ENCODE measurements around the gene SCGB2A2.

SCGB2A2 gene

DNA sequence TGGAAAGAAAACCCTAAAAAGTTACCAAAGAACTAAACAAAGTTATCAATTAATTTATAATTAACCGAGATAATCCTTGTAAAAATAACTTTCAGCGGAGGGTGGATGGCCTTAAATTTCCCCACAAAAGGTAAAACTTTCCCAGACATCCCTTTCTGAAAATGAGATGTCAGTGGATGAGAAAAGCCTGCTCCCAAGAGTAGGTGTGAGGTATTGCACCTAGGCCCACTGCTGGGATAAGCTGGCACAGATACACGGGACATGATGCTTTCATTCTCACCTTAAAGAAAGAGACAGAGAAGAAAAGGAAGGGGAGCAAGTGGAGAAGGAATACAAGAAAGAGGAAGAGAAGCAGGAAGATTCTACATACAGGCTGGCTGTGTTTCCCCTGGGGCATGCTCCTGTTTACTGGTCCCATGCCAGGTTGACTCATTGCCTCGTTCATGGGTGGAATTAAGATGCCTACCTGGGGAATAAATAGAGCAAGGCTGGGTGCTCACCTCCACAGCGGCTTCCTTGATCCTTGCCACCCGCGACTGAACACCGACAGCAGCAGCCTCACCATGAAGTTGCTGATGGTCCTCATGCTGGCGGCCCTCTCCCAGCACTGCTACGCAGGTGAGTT lies at the start of gene SCGB2A2:
Gene SCGB2A2 (plus strand): TSS at position 505 of the 625 bp plus-strand sequence. CDS start 59 bp downstream, at position 564.
- no peak for DNase-seq (ENCODE audit: low read depth in 1 of 2, low spot score in 1 of 2)

- DNase-seq (ENCODE audit: low read depth in 1 of 2, low spot score in 1 of 2), result no peak
These were observed 48.5 kb upstream of the SCGB2A2 start for GRCh38 chr11:62221498-62221897.

DNA sequence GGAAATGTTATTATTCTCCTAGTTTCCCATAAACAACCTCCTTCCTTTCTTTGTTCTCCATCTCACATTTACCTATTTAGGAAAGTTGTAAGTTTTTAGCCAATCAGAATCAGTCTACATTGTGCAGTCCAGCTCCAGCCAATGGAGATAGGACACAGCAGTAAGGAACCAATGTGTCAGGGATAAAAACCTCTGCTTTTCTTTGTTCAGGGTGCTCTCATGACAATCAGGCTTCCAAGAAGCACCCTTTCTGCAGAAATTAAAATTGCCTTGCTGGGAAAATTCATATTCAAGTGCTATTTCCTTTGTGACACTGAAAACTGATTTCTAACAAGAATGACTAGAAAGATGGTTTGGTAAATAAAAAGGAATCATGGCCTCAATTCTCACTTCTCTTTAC lies 46.9 kb upstream of the SCGB2A2 start:
- no peak for DNase-seq (ENCODE audit: low read depth in 1 of 2, low spot score in 1 of 2)

GRCh38 chr11:62233730-62234129 lies 36.2 kb upstream of the SCGB2A2 start:
- DNase-seq (ENCODE audit: low read depth in 1 of 2, low spot score in 1 of 2), result no peak

- DNase-seq (ENCODE audit: low read depth in 1 of 2, low spot score in 1 of 2), result no peak
These were observed 33.8 kb upstream of the SCGB2A2 start for GRCh38 chr11:62236187-62236586.

- DNase-seq (ENCODE audit: low read depth in 1 of 2, low spot score in 1 of 2), result no peak
These were observed 32.5 kb upstream of the SCGB2A2 start for GRCh38 chr11:62237499-62237898.

GRCh38 chr11:62238151-62238550 lies 31.8 kb upstream of the SCGB2A2 start:
- no peak for DNase-seq (ENCODE audit: low read depth in 1 of 2, low spot score in 1 of 2)

DNA sequence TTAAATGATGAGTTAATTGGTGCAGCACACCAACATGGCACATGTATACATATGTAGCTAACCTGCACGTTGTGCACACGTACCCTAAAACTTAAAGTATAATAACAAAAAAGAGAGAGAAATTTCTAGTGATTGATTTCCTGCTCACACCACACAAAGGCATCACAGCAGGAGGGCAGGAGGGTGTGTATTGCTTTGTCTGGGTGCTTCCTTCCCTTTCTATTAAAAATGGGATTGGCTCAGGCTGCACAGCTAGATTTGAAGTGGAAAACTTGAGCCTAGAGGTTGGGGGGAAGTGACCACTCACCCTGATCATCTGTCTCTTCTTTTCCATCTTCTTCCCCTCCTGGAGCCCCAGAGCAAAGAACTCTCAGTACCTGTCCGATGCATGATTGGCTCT lies 28.9 kb upstream of the SCGB2A2 start:
- no peak for DNase-seq (ENCODE audit: low read depth in 1 of 2, low spot score in 1 of 2)

- no peak for DNase-seq (ENCODE audit: low read depth in 1 of 2, low spot score in 1 of 2)
These were observed 27.9 kb upstream of the SCGB2A2 start, which contains the start of gene SCGB1D2 for GRCh38 chr11:62242021-62242420. Gene SCGB1D2 (plus strand): TSS chr11:62242239. CDS start chr11:62242308, 69 bp downstream.

GRCh38 chr11:62245271-62245753 lies 24.6 kb upstream of the SCGB2A2 start:
- no peak for DNase-seq (ENCODE audit: low read depth in 1 of 2, low spot score in 1 of 2)

DNA sequence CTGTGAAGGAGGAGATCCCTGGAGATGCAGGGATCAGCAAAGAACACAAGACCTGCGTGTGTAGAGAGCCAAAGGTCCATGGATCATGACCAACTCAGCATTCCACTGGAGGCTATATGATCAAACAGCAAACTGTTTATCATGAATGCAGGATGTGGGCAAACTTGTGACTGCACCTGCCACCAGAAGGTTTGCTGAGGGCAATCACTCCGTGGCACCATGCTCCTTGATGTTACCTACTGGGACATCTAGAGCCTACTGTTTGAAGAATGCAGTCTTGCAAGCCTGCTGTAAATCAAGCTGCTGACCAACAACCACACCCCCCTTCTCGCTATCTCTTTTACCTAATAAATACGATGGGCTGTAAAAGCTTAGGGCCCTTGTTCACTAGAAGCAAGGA lies 18.3 kb upstream of the SCGB2A2 start:
- no peak for DNase-seq (ENCODE audit: low read depth in 1 of 2, low spot score in 1 of 2)

DNA sequence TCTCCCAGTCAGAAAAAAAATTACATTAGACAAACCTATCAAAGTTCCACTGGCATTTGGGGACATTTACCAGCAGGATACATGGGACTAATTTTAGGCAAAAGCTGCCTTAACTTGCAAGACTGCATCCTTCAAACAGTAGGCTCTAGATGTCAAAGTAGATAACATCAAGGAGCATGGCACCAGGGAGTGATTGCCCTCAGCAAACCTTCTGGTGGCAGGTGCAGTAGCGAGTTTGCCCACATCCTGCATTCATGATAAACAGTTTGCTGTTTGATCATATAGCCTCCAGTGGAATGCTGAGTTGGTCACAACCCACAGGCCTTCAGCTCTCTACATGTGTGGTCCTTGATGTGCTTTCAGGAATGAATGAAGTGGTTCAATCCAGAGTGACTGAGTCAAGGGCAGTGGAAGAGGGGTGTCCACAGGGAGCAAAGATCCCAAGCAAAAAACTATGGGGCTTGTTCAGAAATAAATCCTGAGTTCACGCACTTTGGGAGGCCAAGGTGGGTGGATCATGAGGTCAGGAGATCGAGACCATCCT lies 15.9 kb upstream of the SCGB2A2 start:
- no peak for DNase-seq (ENCODE audit: low read depth in 1 of 2, low spot score in 1 of 2)

DNA sequence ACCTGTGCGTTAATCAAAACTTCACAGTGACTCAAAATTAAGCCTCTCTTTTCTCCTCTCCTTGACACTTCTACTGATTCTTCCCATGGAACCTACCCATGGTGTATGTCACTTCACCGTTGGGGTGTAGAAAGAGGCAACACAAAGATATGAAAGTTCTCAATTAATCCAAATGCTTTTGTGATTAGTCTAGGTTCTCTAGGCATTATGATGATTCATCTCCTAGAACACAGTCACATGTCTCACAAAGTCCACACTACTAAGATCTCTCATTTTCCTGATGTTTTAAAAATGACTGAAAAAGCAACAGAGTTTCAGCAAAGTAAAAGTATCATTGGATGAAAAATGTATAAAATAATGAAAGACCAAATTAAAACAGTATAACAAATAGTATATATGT lies 13.7 kb upstream of the SCGB2A2 start:
- DNase-seq (ENCODE audit: low read depth in 1 of 2, low spot score in 1 of 2), result no peak

- DNase-seq (ENCODE audit: low read depth in 1 of 2, low spot score in 1 of 2), result no peak
These were observed 9.6 kb upstream of the SCGB2A2 start for GRCh38 chr11:62260261-62260953.

DNA sequence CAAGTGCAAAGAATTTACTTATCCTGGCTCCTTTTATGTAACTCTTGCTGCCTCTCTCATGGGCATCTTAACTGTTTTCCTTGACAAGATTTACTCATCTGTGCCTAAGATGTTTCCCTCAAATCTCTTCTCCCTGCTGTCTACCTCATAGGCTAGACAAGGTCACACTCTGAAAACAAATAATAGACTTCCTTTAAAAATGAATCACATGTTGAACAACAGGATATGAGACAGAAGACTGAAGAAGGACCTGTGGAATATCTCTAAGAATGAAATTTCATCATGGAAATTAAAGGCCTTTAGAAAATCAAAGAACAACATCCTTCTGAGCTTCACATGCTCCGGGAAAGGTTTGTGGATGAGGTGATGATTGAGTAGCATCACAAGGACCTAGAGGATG lies 6.0 kb upstream of the SCGB2A2 start:
- no peak for DNase-seq (ENCODE audit: low read depth in 1 of 2, low spot score in 1 of 2)

DNA sequence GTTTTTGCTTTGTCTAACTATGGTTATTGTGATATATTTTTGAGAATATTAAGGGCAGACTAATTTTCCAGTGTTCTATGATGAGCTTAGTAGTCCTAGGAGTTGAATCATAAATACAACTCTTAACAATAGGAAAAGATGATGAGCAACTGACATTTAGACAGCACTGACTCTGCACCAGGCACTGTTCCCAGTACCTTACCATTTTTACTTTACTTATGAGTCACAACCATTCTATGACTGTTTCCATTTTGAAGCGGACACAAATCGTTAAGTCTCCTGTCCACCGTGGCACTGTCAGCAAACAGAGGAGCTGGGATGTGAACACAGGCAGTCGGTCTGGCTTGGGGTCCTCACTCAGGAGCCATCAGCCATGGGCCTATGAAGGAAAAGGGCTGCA lies 3.4 kb upstream of the SCGB2A2 start:
- DNase-seq (ENCODE audit: low read depth in 1 of 2, low spot score in 1 of 2), result no peak

DNA sequence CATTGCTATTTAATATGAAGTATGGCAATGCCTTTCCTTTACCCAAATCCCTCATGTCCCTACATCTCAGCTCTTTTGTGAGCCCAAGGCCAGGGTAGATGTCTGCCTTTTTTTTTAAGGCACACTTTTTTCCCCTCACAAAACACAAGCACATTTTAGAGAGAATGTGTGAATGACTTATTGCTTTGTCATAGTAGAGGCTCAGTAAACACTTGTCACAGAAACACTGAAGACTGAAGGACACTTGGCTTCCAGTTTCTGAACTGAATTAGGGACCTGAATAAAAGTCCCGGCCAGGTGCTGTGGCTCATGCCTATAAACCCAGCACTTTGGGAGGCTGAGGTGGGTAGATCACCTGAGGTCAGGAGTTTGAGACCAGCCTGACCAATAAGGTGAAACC lies 2.9 kb upstream of the SCGB2A2 start:
- DNase-seq (ENCODE audit: low read depth in 1 of 2, low spot score in 1 of 2), result no peak

- no peak for DNase-seq (ENCODE audit: low read depth in 1 of 2, low spot score in 1 of 2)
These were observed 2.4 kb upstream of the SCGB2A2 start for GRCh38 chr11:62267576-62267975.

DNA sequence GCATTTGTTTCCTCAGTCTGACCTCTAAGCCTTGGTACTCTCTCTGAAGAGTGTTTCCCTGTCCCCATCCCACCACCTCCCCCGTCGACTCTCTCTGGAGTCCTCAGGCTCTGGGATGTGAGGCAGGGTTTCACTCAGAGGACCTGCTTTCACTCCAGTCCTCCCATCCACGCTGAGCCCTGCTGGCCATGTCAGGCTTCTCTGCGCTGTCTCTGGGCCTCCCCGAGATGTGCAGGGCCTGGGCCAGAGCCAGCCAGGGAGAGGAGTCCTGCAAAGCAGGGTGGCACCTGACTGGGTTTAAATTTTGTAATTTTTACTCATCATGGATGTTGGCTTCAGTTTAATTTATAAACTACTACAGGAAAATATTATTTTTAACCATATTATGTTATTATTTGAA lies 3.3 kb downstream of the SCGB2A2 start:
- no peak for DNase-seq (ENCODE audit: low read depth in 1 of 2, low spot score in 1 of 2)

- no peak for DNase-seq (ENCODE audit: low read depth in 1 of 2, low spot score in 1 of 2)
These were observed 3.9 kb downstream of the SCGB2A2 start for GRCh38 chr11:62273789-62274275.

- DNase-seq (ENCODE audit: low read depth in 1 of 2, low spot score in 1 of 2), result no peak
These were observed 10.5 kb downstream of the SCGB2A2 start for GRCh38 chr11:62280452-62280851.

GRCh38 chr11:62295504-62295903 lies 25.5 kb downstream of the SCGB2A2 start:
- no peak for DNase-seq (ENCODE audit: low read depth in 1 of 2, low spot score in 1 of 2)

Data from stimulated activated CD4-positive, alpha-beta T cell treated with anti-CD3 and anti-CD28 coated beads, Interleukin-15, amount 100 ng/mL, for 1 hour (primary cell).